HG02970 (cell line): Measurements from ENCODE around the gene FOXJ3.

Experiments used
- ATAC-seq: cut with Tn5 transposase; IDR thresholded peaks from one replicate; pipeline ENCODE4 v1.9.1; 2021; ENCODE audit warnings: mild to moderate bottlenecking, moderate library complexity, moderate number of reproducible peaks; ENCODE audit not compliant: unreplicated experiment, low FRiP score

Gene FOXJ3

DNA sequence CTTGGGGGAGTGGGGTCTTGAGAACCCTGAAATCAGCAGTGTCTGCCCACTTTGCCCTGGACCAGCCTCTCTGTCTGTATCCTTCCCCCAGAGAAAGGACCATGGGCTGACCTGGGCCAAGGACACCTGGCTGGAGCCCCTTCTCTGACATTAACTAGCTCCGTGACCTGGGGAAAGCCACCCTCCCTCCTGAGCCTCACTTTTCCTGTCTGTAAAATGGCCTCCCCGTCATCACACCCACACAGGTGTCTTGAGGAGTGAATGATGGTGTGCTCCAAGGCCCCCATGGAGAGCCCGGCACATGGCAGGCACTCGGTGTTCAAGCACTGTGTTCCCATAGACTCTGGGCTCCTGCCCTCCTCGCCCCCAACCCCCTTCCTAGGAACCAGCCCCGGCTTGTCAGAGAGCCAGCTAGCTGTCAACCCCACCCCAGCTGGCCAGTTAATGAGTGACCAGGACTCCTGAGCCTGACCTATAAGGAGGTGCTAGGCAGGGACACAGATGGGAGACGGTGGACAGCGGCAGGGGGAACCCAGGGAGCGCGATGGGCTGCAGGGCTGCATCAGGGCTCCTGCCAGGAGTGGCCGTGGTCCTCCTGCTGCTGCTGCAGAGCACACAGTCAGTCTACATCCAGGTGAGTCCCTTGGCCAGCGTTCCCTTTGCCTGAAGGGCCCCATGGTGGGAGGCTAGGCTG lies 182.0 kb downstream of the FOXJ3 start, which contains the start of gene GUCA2B:
GUCA2B (plus strand) TSS at position 504 of the 694 bp plus-strand sequence; CDS start at position 545, 41 bp downstream.
- ATAC-seq = no peak

DNA sequence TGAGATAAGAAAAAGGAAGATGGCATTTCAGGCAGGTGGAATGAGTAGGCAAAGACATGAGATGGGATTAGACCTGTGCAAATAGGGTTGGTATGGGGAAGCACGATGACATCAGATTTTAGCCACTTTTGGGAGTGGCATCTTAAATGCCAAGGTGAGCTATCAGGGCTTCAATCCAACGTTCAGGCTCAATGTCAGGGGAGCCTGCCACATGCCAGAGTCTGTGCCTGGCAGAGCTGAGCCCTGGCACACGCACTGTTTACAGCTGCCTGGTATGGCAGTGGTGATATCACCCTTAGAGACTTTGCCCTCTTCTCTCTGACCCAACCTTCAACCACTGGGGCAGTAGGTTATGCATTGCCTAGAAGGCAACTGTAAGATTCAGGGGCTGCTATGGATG lies 182.9 kb downstream of the FOXJ3 start:
- no peak for ATAC-seq

DNA sequence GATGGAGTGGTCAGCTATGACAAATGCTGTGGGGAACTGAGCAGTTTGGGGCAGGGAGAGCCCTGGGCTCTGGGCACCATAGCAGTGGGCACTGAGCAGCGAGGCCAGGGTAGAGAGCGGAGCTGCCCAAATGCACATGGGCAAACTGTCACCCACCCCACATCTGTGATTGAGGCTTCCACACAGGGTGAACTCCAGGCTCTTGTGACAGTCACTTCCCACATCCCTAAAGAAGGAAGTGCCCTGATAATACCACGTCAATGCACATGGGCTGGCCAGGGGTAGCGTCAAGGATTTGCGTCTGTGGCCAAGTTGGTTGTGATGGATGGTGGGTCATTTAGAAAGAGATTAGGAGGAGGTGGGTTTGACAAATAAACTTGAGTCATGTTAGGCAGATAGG lies 184.4 kb downstream of the FOXJ3 start:
- ATAC-seq = no peak

DNA sequence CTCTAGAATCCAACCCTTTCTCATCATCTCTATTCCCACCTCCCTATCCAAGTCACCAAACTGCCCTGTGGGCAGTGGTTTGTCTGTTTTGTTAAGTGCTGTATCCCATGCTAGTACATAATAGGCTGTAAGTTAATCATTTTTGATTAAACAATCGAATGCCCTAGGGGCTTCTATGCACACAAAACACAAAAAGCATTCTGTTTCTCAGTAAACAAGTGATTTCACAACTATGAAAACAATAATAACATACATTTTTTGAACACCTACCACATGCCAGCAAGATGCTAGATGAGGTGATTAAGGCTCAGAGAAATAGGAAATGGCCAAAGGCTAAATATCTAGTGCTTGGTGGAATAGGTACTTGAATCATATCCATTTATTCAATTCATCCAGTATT lies 186.9 kb downstream of the FOXJ3 start:
- ATAC-seq = no peak

DNA sequence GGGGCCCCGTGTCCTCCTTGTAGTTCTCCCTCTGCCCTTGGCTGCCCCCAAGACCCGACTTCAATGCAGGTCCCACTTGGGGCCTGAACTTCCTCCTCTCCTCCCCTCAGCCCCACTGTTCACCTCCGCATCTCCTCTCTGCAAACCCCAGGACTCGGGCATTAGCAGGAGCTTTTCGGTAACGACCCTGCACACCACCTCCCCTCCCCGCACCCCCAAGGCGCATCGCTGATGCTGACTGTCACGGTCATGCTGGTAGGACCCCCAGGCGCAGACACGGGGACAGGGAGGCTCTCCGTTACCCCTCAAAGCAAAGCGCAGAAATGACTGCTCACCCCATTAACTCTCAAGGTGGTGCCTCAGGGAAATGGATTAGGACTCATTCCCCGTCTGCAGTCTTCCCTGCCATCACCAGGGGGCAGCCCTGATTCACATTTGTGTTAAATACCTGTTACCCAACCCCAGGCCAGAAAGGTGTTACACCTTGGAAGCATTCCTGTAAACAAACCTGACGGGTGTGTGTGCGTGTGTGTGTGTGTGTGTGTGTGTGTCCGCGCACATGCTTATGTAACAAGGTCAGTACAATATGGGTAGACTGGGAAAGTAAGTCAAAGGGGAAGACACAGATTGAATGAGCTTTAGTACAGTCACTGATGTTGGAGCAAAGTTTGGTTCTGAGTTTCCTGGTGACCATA lies 188.3 kb downstream of the FOXJ3 start:
- ATAC-seq = no peak

DNA sequence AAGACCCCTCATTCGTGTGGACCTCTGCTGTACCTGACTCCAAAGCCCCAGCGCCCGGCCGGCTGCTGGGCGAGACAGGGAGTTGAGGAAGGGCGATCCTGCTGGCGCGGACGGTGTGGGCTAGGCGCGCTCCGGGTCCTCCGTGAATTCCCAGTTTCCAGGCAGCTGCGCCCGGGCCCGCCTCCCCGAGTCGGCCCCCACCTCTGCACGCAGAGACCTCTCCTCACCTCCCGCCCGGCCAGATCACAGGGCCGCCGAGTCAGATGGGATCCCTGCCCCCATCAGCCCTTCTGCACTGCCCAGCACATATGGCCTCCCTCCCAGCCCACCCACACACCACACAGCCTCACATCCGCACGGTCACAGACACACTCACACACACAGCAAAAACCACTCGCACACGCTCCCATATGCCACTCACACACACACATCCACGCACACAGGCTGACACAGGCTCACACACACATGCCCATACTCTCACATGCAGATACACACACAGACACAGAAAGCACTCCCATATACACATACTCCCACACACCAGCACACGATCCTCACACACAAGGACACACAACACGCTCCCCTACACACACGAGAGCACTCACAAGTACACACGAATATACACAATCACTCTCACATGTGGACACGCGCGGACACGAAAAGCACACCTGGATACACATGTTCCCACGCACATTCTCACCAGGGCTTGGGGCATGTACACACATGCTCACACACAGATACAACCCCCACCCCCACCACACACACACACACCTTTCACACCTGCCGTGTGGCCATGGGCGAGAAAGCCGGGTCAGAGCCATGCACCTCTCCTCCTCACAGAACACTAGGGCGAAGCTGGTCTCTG lies 189.0 kb downstream of the FOXJ3 start:
- ATAC-seq = no peak

DNA sequence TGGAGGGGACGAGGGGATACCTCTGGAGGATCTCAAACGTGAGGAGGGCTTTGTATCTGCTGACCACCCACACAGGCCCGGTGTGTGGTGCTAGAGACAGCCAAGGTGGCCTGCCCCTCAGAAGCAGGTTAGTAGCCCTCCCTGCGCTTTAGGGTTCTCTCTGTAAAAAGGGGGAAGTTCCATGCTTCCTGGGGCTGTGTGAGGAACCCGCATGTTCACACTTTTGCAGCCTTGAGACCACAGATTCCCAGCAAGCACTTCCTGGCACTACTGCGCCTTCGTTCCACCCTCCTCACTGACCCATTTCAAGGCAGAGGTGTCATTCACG lies 189.7 kb downstream of the FOXJ3 start:
- ATAC-seq = no peak

DNA sequence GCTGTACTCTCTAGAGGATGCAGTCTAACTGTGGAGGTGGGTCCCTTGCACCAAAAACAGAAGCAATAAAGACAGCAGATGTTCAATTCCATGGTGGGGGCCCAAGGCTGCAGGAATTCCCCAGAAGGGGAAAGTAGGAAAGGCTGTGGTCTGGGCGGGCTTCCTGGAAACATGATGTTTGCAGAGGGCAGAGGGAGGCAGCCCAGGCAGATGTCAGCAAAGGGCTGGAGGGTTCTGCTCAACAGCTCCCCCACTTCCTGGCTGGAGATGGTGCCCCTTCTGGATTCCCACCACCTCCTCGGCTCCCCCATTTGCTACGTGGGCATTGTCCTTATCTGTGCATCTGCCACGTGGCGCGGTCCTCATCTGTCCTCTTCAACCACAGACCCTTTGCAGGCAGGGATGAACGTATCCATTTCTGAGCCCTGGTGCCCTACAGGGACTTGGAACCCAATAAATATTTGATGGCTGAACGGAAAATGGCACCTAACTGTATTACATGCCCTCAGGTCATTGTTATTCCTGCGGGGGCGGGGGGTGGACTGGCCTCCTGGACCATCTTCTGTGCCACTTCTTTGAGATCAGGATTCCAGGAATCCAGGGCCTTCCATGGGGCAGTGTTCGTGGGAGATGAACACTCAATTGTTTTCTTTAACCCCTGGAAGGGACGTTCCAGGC lies 190.2 kb downstream of the FOXJ3 start:
- ATAC-seq = no peak

DNA sequence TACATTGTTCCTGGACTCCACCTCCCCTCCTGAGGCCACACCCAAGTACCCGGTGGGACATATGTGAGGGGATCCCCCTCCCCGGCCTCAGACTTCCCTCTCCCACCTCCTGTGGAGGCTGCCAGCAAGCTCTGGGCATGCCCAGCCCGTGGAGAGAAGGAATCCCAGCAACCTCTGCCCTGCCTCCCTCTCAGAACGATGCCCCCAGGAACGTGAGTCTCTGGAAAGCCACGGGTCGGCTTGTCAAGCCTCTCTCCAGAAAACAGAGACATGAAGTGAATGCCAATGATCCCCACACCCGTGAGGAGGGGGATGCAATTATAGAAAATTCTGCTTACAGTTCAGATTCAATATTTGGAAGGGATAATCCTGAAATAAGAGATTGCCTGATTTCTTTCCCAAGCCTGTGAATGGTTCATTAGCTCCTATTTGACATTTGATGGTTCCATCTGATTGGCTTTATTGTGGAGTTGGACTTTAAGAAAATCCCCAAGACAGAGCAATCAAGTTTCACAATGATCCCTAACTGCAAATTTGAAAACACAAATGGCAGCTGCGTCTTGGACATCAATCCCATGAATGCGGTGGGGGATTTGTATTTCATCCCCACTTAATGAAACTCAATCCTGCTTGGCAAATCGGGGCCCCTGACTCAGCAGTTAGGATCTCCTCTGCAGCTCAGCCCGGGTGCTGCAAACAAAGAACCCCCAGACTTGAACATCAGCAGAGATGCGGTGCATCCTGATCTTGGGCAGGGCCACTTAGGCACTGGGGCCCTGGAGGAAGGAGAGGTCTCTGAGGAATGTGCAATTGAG lies 190.9 kb downstream of the FOXJ3 start:
- no peak for ATAC-seq

DNA sequence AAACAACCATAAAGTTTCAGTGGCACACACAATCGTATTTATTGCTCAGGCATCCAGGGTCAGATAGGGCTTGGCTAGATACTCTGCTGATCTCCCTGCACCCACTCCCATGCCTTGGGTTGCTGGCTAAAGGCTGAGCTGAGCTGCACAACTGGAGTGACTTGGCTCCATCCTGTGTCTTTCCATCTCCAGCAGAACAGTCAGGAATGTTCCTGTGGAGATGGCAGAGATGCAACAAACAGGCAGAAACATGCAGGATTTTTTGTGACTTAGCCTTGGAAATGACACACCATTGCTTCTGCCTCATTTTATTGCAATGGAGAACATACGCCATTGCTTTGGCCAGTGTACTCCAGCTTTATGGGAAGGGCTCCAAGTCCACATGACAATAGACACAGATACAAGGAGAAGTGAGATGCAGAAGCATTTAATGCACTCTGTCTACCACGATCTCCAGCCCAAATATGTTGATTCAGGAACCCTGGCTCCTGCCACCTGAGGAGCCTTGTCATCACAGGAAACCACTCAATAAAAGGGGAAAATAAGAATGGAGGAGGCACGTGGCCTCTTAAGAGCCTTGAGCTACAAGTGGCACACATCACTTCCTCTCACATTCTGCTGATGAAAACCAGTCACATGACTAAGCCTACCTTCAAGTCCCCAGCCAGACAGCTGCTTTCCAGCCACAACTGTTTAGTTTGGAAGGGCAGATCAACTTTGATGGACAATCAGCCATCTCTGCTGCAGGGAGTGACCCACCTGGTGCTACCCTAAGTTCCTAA lies 191.9 kb downstream of the FOXJ3 start:
- ATAC-seq = no peak

DNA sequence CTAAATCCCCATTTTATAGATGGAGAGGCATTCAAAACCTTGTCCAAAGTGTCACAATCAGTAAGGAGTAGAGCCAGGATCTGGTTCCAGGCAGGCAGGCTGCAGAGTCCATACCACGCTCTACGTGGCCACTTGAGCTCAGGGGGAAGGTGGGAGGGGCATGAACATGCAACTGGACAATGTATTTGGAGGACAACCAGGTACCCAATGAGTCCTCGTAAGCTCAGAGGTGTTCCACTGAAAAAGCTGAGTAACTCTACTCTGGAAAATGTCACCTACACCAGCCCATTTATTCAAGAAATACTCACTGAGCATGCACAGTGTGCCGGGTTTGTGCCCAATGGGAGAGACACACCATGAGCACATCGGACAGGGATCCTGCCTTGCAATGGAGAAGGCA lies 193.1 kb downstream of the FOXJ3 start:
- no peak for ATAC-seq

DNA sequence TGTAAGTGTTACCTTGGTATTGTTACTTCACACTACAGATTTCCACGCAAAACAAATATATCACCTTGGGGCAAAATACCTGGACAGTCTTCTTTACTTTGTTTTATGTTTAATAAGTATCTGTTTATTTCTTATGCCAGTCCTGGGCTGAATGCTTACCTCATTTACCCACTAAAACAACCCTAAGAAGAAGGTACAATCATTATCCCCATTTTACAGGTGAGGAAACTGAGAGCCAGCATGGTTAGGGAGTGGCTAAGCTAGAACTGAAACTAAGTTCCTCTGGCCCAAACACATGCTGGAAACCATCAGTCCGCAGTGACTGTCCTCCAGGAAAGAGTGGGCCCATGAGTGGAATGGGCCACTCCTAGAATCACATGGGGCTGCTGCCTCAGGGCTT lies 194.8 kb downstream of the FOXJ3 start:
- no peak for ATAC-seq

DNA sequence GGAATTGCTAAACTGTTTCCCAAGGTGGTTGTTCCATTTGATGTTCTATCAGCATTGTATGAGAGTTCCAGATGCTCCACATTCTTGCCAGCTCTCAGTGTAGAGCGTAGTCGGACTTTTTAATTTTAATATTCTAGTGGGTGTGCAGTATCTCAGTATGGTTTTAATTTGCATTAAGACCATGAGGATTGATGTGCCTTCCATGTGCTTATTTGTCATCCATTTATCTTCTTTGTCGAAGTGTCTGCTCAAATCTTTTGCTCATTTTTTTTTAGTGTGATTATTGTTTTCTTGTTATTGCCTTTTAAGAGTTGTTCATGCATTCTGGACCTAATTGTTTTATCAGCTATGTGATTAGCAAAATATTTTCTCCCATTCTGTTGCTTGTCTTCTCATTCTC lies 195.6 kb downstream of the FOXJ3 start:
- no peak for ATAC-seq

DNA sequence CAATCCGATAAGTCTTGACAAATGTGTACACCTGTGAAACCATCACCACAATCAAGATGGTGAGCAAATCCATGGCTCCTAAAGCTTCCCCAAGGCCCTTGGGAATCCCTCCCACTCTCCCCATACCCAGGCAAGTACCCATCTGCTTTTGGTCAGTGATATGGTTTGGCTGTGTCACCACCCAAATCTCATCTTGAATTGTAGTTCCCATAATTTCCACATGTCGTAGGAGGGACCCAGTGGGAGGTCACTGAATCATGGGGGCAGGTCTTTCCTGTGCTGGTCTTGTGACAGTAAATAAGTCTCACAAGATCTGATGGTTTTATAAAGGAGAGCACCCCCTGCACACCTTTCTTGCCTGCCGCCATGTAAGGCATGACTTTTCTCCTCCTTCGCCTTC lies 196.4 kb downstream of the FOXJ3 start:
- ATAC-seq = no peak

DNA sequence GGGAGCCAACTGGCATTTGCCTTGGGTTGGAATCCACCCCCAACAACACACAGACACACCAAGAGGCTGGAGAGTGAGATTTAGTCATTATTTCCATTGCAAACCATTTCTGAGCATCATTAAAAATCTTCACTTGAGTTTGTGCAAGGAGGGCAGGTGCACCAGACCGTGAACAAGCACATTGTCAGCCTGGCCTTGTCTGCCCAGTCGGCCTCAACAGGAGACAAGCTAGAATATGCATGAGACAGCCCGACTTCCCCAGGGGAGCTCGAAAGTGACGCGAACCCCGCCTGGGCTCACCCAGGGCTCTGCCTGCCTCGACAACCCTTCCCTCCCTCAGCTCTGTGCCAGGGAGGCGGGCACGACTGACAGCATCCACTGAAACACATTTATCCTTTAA lies 197.3 kb downstream of the FOXJ3 start:
- ATAC-seq = no peak

DNA sequence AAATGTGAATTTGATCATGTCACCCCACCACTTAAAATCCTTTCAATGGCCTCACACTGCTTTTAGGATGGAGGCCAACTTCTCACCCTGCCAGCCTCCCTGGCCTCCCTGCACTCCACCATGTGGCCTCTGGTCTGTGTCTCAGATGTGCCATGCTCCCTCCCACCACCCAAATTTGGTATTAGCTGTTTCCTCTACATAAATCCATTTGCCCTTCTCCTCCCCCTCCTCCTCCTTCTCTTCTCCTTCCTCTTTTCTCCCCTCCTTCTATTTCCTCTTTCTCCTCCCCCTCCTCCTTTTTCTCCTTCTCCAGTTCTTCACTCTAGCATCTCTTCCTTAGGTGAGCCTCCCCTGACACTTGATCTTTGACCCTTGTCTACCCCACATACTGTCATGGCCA lies 198.6 kb downstream of the FOXJ3 start:
- ATAC-seq = no peak

DNA sequence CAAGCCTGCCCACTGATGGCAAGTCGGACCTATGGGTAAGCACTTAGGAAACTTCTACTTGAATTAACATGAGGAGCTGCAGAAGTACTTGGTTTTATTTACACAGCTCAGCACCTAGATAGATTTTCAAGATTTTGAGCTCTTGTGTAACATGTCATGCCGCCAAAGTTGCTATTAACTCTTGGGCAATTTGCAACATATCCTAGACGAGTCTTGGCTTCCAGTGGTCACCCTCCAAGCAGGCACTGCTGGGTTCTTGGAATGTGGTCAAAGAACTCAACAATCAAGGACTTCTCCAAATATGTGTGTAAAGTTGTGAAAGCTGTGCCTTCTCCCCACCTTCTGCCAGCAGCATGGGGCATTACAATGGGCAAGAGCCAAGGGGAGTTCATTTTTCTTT lies 199.6 kb downstream of the FOXJ3 start:
- ATAC-seq = no peak

DNA sequence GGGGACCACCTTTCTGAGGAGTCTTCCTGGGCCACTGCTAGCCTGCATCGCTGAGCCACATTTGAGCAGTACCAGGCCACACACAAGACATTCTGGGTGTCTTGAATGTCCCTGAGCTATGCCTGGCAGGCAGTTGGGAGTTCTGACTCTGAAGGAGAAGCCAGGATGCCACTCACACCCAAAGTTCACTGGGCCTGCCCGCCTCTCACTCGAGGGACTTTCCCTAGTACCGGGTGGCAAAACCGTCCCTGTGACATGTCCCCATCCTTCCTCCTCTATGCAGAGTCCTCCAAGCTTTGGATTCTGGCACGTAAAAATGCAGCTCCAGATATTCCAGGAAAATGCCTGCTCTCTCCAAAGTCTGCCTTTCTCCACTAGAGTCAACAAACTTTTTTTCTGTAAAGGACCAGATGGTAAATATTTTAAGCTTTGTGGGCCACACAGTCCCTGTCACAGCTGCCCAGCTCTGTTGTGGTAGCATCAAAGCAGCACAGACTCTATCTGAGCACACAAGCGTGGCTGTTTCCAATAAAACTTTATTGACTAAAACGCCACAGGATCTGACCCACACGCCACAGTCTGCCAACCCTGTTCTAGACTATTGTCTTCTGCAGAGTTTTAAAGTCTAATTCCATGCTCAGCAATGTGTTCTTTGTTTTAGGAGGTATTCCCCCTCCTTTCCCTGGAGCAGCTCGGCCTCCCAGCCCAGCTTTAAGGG lies 201.1 kb downstream of the FOXJ3 start:
- ATAC-seq = no peak

DNA sequence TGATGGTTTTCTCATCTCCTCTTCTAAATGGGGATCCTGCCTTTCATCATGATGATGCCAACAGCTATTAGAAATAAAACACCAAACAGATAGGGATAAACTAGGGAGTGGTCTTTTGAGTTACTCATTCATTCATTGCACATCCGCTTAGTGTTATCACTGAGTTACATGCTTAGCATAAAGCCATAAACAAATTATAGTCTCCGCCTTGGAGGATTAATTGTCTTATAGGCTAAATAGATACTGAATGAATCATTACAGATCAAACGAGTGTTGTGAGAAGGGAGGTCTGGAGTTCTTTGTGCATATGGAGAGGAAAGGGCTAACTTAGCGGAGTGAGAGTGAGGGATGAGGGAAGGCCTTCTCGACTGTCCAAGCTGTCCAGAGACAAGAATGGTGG lies 201.6 kb downstream of the FOXJ3 start:
- no peak for ATAC-seq
